Upper lobe of left lung (tissue), 6 donors: ENCODE data around the gene RNASE13. TPM values are rescaled to one million over a fixed set of nuclear protein-coding genes. Genes with fewer than 3 reads are reported as not detected.

Source experiments
- ATAC-seq, 2 donors: fragments of 200-7000 bp; cut with Tn5 transposase; one replicate each; pipeline ENCODE4 v1.9.1; 2022; ENCODE audit warnings: mild to moderate bottlenecking in 2 of 2, moderate library complexity in 2 of 2; ENCODE audit not compliant: low FRiP score in 2 of 2
- DNase-seq, 2 donors: peaks; one replicate each; pipeline ENCODE4 v3.0.0-alpha.2; 2019 to 2020
- H3K27ac ChIP-seq, 4 donors: fragments of 200-600 bp; sonication (generic); one replicate each; pipeline ENCODE4 v1.5.1; 2016 to 2019
- H3K27me3 ChIP-seq, 4 donors: fragments of 200-600 bp; sonication (generic); one replicate each; pipeline ENCODE4 v1.5.1; 2017 to 2019
- H3K36me3 ChIP-seq, 4 donors: fragments of 200-600 bp; sonication (generic); one replicate each; pipeline ENCODE4 v1.5.1; 2016 to 2019
- H3K4me1 ChIP-seq, 4 donors: fragments of 200-600 bp; sonication (generic); one replicate each; pipeline ENCODE4 v1.5.1; 2018 to 2019
- H3K4me3 ChIP-seq, 4 donors: fragments of 200-600 bp; sonication (generic); one replicate each; pipeline ENCODE4 v1.5.1; 2017 to 2019; ENCODE audit warnings: mild to moderate bottlenecking in 2 of 4, moderate library complexity in 1 of 4
- H3K9me3 ChIP-seq, 4 donors: fragments of 200-600 bp; sonication (generic); one replicate each; pipeline ENCODE4 v1.5.1; 2018 to 2019
- EP300 ChIP-seq, 4 donors: sonication (generic); formaldehyde crosslinking; IDR thresholded peaks; one replicate each; pipeline ENCODE4 v1.5.1; 2017; ENCODE audit warnings: antibody characterized with exemption in 4 of 4, control low read depth in 2 of 4
- POLR2A ChIP-seq, 4 donors: fragments of 450-650 bp; IDR thresholded peaks; one replicate each; pipeline ENCODE4 v1.5.1; 2016 to 2017; ENCODE audit warnings: antibody characterized with exemption in 4 of 4, mild to moderate bottlenecking in 2 of 4
- POLR2AphosphoS5 ChIP-seq, 2 donors: sonication (generic); formaldehyde crosslinking; IDR thresholded peaks; one replicate each; pipeline ENCODE4 v1.5.1; 2017; ENCODE audit warnings: antibody characterized with exemption in 2 of 2
- WGBS, 2 donors: methylation state at CpG; one replicate each; pipeline ENCODE4 v1.1.5; 2017 to 2018; 5-methylcytosine and 5-hydroxymethylcytosine counted together
- total RNA-seq, 6 donors: library from RNA; depleted of rRNA in 4 of 6; stranded (reverse); fragments of >200 nt in 4 of 6; gene quantifications; one replicate each; pipeline versions ENCODE4 v1.1.0 to v1.2.1, GENCODE V29; 2016 to 2021
- TF ChIP-seq, protein P1 (sequence below), 6 experiments: fragments of 450-650 bp in 4 of 6; fragments of 200-600 bp in 2 of 6; sonication (generic) in 2 of 6; IDR thresholded peaks; one replicate each; pipeline ENCODE4 v1.5.1; 2016 to 2019; ENCODE audit warnings: antibody characterized with exemption in 6 of 6
- donor health status: DM: no; HTN: no; CAD: no; lungs with moderate emphysema.
- donor health status: DM: no; HTN: yes; CAD: no; lungs with severe emphysema.

Gene RNASE13, protein sequence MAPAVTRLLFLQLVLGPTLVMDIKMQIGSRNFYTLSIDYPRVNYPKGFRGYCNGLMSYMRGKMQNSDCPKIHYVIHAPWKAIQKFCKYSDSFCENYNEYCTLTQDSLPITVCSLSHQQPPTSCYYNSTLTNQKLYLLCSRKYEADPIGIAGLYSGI
- not detected for total RNA-seq

DNA sequence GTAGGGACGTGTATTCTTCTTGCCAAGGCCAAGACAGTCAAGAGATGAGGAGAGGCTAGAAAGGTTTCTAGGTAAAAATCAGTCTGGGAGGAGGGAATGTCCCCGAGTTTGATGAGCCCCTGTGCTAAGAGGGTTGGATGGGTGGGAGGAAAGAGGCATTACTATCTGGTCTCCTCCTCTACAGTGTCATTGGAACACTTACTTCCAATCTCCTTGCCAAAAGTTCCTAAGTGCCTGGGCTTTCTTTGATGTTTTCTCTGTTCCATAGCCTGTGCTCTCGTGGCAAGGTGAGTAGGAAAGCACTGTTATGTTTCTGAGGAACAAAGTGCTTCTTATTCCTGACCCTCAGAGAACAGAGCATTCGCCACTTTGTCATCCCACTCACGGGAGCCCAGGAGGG lies at the start of gene RNASE13:
Gene RNASE13 (minus strand): TSS at position 101 of the 400 bp plus-strand sequence. CDS start 519 bp downstream, outside the sequence.
- TF ChIP-seq POLR2AphosphoS5 (IDR thresholded peaks at IDR 0.05) (no peak), POLR2A (IDR thresholded peaks at IDR 0.05) (no peak), EP300 (IDR thresholded peaks at IDR 0.05) (no peak)
- TF ChIP-seq, protein P1, sequence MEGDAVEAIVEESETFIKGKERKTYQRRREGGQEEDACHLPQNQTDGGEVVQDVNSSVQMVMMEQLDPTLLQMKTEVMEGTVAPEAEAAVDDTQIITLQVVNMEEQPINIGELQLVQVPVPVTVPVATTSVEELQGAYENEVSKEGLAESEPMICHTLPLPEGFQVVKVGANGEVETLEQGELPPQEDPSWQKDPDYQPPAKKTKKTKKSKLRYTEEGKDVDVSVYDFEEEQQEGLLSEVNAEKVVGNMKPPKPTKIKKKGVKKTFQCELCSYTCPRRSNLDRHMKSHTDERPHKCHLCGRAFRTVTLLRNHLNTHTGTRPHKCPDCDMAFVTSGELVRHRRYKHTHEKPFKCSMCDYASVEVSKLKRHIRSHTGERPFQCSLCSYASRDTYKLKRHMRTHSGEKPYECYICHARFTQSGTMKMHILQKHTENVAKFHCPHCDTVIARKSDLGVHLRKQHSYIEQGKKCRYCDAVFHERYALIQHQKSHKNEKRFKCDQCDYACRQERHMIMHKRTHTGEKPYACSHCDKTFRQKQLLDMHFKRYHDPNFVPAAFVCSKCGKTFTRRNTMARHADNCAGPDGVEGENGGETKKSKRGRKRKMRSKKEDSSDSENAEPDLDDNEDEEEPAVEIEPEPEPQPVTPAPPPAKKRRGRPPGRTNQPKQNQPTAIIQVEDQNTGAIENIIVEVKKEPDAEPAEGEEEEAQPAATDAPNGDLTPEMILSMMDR (IDR thresholded peaks at IDR 0.05): no peak

DNA sequence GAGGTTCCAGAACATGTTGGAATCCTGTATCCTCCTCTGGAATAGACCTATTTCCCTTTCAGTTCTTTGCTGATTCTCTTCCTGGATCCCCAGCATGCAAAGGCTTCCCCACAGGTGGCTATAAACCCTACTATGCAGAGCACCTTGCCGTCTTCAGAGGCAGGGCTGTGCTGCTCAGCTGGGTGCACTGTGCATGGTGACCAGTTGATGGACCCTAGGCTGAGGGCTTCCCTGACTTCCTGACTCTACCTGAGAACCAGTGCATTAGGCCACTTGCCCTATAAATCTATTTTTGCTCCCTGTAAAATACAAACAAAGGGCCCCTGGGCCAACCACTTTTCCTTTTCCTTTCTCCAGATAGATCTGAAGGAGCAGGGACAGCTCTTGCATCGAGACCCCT lies 49.8 kb upstream of the RNASE13 start:
- H3K4me3 ChIP-seq: no peak overlapping the region
- H3K36me3 ChIP-seq: peaks cover 7 to 88% (median 36%) of the 10 kb centered on the region in 4 donors
- 89 to 90% methylated on average over 2 of the region's 2 CpGs for WGBS, 2 donors
- TF ChIP-seq, protein P1 (IDR thresholded peaks at IDR 0.05): no peak
- TF ChIP-seq EP300 (IDR thresholded peaks at IDR 0.05) (no peak), POLR2AphosphoS5 (IDR thresholded peaks at IDR 0.05) (no peak), POLR2A (IDR thresholded peaks at IDR 0.05) (no peak)
- H3K9me3 ChIP-seq: no peaks in the 10 kb centered on the region
- no peaks in the 10 kb centered on the region for H3K27me3 ChIP-seq
- peak overlapping the region; percentile 57 to 75 (median 72) for H3K27ac ChIP-seq
- H3K4me1 ChIP-seq: peaks cover 10 to 24% (median 21%) of the 10 kb centered on the region in 4 donors
- DNase-seq: no peak
- ATAC-seq: no peak

More for the DNA sequence above, at the start of gene RNASE13:
- DNase-seq: no peak
- 80 to 90% methylated on average over 5 of the region's 5 CpGs for WGBS, 2 donors
- ATAC-seq: no peak
- no peak within 1 kb of the TSS for H3K4me3 ChIP-seq
- peaks cover 12 to 17% (median 14%) of the 10 kb centered on the region in 4 donors for H3K4me1 ChIP-seq
- no peaks in the 10 kb centered on the region for H3K9me3 ChIP-seq
- no peaks in the 10 kb centered on the region for H3K27me3 ChIP-seq
- no peak within 1 kb of the TSS for H3K27ac ChIP-seq
- no peaks in the 10 kb centered on the region for H3K36me3 ChIP-seq

DNA sequence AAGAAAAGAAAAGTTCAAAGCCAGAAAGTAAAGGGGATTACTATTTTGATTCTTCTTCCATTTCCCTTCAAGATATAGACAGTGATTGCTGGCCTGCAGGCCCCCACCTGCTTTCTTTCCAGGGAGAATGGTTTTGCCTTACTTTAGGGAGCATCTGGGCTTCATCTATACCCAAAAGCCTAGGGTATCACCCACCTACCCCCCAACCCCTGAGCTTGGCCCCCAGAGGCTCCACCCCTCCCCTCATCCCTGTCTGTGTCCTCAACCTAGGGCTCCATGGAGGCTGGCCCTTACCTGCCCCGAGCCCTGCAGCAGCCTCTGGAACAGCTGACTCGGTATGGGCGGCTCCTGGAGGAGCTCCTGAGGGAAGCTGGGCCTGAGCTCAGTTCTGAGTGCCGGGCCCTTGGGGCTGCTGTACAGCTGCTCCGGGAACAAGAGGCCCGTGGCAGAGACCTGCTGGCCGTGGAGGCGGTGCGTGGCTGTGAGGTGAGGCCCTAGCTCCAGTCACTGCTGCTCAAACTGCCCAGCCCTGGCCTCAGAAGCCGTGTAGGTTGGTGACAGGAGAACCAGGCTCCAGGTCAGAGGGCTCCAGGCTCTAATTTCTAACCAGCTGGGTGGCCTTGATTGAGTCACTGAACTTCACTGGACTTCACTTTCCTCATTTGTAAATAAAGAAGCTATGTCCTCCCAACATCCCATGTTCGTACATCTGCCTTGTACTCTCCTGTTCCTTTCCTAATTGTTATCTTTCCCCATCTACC lies 49.1 kb upstream of the RNASE13 start:
- ATAC-seq: no peak
- DNase-seq: peak in 1 of 2 donors; percentile 65
- H3K4me3 ChIP-seq: no peak overlapping the region
- H3K27ac ChIP-seq: peak overlapping the region in 1 of 4 donors; percentile 75
- 89 to 96% methylated on average over 8 to 11 of the region's 11 CpGs for WGBS, 2 donors
- H3K27me3 ChIP-seq: no peaks in the 10 kb centered on the region
- H3K36me3 ChIP-seq: peaks cover 5 to 88% (median 40%) of the 10 kb centered on the region in 4 donors
- H3K9me3 ChIP-seq: no peaks in the 10 kb centered on the region
- TF ChIP-seq, protein P1 (IDR thresholded peaks at IDR 0.05): no peak
- no peak for TF ChIP-seq POLR2A (IDR thresholded peaks at IDR 0.05)
- no peak for TF ChIP-seq POLR2AphosphoS5 (IDR thresholded peaks at IDR 0.05)
- TF ChIP-seq EP300 (IDR thresholded peaks at IDR 0.05): no peak
- peaks cover 10 to 24% (median 21%) of the 10 kb centered on the region in 4 donors for H3K4me1 ChIP-seq

DNA sequence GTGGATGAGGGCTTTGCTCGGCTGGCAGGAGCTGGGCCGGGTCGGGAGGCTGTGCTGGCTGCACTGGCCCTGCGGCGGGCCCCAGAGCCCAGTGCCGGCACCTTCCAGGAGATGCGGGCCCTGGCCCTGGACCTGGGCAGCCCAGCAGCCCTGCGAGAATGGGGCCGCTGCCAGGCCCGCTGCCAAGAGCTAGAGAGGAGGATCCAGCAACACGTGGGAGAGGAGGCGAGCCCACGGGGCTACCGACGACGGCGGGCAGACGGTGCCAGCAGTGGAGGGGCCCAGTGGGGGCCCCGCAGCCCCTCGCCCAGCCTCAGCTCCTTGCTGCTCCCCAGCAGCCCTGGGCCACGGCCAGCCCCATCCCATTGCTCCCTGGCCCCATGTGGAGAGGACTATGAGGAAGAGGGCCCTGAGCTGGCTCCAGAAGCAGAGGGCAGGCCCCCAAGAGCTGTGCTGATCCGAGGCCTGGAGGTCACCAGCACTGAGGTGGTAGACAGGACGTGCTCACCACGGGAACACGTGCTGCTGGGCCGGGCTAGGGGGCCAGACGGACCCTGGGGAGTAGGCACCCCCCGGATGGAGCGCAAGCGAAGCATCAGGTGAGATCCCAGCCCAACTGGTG lies 47.0 kb upstream of the RNASE13 start:
- no peak overlapping the region for H3K27ac ChIP-seq
- 92 to 95% methylated on average over 8 to 30 of the region's 30 CpGs for WGBS, 2 donors
- TF ChIP-seq, protein P1 (IDR thresholded peaks at IDR 0.05): no peak
- TF ChIP-seq EP300 (IDR thresholded peaks at IDR 0.05) (no peak), POLR2AphosphoS5 (IDR thresholded peaks at IDR 0.05) (no peak)
- H3K4me3 ChIP-seq: no peak overlapping the region
- no peaks in the 10 kb centered on the region for H3K27me3 ChIP-seq
- peak in 1 of 2 donors; percentile 73 for DNase-seq
- H3K9me3 ChIP-seq: no peaks in the 10 kb centered on the region
- H3K36me3 ChIP-seq: peaks cover 5 to 96% (median 51%) of the 10 kb centered on the region in 4 donors
- H3K4me1 ChIP-seq: peaks cover 10 to 19% (median 12%) of the 10 kb centered on the region in 4 donors
- no peak for ATAC-seq
